Measurements from ENCODE around the gene MACIR.

The MACIR gene

DNA sequence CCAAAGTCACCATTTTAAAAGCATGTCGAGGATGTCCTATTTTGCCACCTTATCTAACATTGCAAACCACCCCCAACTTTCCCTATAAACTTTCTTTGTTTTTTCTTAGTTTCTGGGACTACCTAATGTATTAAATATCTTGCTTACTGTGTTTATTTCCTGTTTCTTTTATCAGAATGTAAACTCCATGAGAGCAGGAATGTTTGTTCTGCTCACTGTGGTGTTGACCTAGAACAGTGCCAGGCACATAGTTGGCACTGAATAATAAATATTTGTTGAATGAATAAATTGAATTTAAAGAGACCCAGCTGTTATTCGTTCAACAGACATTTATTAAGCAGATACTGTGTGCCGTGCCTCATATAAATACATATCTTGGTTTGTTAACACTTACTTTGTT is 35.2 kb downstream of the MACIR start:
- no peak for DNase-seq

DNA sequence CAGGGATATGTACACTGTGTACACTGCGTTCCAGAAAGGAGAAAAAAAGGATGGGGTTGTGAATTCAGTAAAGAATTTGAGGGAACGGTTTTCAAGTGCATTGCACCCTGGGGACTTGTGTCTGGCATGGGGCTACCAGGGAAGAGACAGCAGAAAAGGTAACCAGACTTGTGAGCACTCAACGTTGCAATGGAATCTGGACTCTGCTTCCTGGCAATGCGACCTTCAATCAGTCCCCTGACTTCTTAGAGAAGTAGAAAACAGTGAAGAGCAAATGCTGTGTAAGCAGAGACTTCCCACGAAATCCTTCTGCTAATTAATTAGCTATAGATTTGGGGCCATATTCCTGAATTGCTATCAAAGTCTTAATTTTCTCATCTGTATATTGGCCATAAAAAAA is 36.3 kb downstream of the MACIR start:
- DNase-seq: no peak

DNA sequence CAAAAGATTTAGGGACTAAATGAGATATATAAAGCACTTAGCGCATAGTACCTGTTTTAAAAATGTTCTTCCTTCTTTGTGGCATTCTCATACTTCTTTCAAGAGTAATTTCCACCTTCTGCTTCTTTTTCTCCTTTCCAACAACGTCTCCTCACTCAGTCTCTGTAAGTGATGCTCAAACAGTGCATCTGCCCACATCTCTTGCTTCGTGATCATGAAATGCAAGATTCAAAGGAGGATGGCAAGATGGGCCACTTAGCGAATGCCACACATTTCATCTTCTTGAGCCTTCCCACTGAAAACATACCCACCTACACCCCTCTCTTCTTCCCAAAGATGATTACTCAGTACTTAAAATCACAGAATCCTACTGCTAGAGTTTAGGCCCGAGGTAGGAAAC is 36.9 kb downstream of the MACIR start:
- no peak for DNase-seq

DNA sequence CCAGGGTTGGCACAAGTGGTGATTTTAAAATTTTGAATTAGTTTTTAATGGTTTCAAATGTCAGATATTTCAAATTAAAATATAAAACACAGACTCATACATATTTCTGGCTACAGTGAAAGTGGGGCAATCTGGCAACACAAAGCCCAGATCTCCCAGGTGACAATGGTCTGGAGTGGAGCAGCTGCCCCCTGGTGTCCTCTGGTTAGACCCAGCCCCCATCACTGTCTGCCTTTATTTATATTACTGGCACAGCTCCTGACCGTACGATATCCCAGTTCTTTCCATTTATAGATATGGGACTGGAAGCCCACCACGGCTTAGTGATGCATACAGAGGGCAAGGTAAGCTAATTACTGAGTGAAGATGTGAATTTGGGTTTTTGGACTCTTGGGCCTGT is 37.3 kb downstream of the MACIR start:
- no peak for DNase-seq

DNA sequence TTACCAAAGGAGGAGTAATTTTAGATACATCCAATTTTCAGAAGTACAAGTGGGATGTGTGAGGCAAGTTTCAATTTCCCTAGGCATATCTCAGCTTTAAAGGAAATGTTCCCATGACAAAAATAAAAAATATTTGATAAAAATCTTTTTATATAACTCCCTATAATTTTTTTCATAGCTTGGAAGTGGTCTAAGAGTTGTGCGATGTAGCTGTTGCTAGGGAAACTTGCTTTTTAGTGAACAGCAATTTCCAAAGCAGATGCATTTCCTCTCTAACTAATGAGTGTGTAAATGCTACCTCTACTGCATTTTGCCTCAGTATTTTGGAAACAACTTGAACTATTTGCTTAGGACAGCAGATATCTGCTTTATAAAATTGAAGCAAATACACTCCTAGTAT is 39.6 kb downstream of the MACIR start:
- DNase-seq: no peak

DNA sequence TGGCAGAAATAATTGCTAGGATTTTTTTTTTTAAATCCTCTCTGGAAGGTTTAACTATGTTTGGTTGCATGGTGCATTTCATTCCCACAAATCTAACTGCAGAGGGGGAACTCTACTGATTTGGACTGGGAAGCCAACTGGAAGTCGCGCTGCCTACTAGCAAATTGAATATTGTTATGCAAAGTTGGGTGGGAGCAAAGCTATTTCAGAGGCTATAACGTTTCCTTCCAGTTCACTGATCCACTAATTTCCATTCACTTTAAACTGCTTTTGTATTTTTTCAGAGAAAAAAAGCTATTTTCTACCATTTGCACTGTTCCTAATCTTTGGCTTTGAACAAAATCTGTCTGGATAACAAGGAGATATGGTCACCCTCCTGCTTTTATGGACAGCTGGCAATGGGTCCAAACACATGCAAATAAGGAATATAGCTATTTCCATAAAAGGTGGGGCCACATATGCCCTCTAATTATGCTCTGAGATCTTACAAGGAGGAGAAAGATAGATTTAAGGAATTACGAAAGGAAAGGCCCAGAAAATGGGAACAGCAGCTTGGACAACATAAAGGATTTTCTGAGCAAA is 40.1 kb downstream of the MACIR start:
- no peak for DNase-seq

DNA sequence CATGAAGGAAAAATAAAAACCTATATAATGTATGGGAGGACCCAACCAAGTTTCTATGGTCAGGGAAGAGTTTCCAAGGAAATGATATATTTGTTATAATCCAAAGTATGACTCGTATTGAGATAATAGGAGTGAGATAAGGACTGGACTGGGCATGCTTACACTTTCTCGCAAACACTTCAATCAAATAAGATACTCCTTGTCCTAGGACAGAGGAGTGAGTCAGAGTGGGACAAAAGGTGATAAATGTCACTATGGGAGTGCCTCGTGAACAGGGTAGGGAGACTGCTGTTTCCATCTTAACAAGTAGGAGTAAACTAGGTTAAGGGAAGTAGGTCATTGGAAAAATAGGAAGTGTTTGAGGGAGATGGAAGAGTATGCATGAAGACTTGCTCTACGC is 47.2 kb downstream of the MACIR start:
- no peak for DNase-seq

DNA sequence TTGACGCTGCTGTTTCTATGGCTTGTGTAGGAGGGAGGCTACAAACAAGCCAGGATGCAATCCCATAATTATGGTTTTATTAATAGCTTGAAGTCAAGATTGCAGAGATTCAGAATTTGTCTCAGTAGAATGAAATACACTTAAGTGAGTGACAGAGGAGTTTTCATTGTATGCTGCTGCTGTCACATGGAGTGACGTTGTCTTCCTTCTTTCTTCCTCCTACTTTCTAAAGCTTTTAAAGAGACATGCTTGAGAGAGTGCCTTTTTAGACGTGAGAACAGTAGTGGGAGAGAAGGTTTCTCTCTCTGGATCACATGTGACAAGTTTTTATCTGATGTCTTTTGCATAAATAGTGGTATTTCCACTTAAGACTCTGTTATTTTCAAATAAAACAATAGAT is 48.9 kb downstream of the MACIR start:
- DNase-seq: no peak

DNA sequence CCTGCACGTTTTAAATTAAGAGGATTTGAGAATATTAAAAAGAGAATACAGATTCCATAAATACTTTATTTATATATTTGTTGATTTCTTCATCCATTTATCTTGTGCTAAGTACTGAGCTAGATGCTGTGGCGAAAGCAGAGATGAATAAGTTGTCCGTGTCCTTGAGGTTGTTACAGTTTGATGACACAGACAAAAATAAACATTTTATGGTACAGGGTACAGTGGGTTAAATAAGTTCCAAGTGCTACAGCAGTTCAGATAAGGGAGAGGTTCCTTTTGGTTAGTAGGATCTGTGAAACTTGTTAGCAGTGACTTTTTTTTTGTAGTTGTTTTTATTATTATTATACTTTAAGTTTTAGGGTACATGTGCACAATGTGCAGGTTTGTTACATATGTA is 50.2 kb downstream of the MACIR start:
- no peak for DNase-seq

DNA sequence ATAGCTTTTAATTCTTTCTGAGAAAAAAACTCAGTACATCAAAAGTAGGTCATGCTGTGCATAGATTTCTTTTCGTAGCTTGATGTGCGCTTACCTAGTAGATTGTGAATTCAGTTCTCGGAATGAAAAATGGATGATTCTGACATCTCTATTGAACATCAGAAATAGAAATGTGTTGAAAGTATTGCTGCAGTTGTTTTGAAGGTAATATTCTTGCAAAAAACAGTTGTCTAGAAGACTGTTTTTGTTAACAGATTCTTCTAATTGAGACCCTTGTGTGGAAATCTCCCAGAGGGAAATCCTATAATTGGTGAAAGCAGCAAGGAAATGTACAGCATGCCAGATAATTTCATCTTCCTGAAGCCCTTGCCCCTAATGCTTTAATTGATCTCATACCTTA is 54.5 kb downstream of the MACIR start:
- no peak for DNase-seq

DNA sequence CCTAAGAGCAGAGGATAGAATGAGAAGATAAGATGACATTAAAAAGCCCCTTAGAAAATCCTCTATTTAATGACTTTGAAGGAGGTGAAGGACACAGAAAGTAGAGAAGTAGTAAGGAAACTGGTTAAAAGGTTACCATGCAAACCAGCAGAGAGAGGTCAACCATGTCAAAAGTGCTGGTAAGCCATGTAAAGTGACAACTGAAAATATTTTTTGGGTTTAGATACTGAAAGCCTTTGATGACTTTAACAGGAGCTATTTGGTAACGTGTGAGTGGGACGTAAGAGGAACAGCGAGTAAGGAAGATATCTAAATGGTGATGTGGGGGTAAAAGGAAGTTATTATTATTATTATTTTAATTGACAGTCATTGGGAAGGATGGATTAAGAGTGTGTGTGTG is 56.9 kb downstream of the MACIR start:
- DNase-seq: no peak

DNA sequence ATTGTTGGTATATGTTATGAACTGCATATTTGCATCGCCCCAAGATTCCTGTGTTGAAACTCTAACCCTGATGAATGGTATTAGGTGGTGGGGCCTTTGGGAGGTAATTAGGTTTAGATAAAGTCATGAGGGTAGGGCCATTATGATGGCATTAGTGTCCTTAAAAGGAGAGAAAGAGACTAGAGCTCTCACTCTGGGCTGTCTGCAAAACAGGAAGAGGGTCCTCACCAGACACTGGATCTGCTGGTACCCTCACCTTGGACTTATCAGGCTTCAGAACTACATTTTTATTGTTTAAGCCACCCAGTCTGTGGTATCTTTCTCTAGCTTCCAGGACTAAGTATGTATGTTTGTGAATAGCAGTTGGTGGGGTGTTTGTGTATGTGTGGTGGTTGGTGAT is 68.9 kb downstream of the MACIR start:
- DNase-seq: no peak

DNA sequence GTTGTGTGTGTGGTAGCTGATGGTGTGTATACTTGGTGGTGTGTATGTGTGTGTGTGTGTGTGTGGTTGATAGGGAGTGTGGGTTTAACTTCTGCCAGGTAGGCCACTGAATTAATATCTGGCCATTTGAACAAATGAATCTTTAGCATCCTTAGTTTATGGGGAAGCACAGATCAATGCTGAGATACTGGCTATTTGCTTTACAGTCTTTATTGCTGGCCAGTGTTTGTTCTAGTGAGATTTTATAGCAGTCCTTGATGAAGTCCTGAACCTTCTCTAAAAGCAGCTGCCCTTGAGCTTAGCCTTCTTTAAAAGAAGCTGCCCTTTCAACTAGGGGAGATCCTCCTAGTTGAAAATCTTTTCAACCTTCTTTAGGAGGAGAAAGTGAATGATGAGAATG is 69.3 kb downstream of the MACIR start:
- no peak for DNase-seq

Measured in activated naive CD4-positive, alpha-beta T cell treated with Interleukin-2 at 50 U/mL for 16 hours (primary cell).